ENCODE data around the gene LIFR. TPM values are rescaled to one million over a fixed set of nuclear protein-coding genes. Genes with fewer than 3 reads are reported as not detected.

LIFR gene
- total RNA-seq, 4 donors from 2014 or later = 61.8 to 105 (median 78.0) TPM

- no peak for ATAC-seq
- no peak for TF ChIP-seq EP300 (IDR thresholded peaks at IDR 0.05)
- TF ChIP-seq CTCF (IDR thresholded peaks at IDR 0.05) = no peak
- no peak for TF ChIP-seq POLR2AphosphoS5 (IDR thresholded peaks at IDR 0.05)
- TF ChIP-seq POLR2A (IDR thresholded peaks at IDR 0.05) = no peak
- WGBS, 2 donors (ENCODE audit: low coverage in 1 of 2) = 76 to 80% methylated on average over 5 to 7 of the region's 11 CpGs
- Histone ChIP-seq H3K4me3 (peak overlapping the region in 1 of 2 donors; percentile 21), H3K27me3 (no peaks in the 10 kb centered on the region), H3K36me3 (no peaks in the 10 kb centered on the region), H3K9me3 (no peaks in the 10 kb centered on the region), H3K4me1 (peaks cover 13 to 54% (median 45%) of the 10 kb centered on the region in 3 donors), H3K27ac (peak overlapping the region; percentile 62 to 89 (median 82))
These were observed 86.7 kb downstream of the LIFR start for GRCh38 chr5:38469707-38470267.

- Histone ChIP-seq H3K4me1 (peaks cover 13 to 60% (median 51%) of the 10 kb centered on the region in 3 donors), H3K27me3 (no peaks in the 10 kb centered on the region), H3K36me3 (no peaks in the 10 kb centered on the region), H3K4me3 (peak overlapping the region in 1 of 2 donors; percentile 21), H3K27ac (peak overlapping the region; percentile 62 to 89 (median 82)), H3K9me3 (no peaks in the 10 kb centered on the region)
- TF ChIP-seq POLR2A (IDR thresholded peaks at IDR 0.05) (no peak), POLR2AphosphoS5 (IDR thresholded peaks at IDR 0.05) (peak; percentile 96)
- peak; percentile 50 for ATAC-seq
- 28 to 30% methylated on average over 11 to 15 of the region's 18 CpGs for WGBS, 2 donors (ENCODE audit: low coverage in 1 of 2)
These were observed 87.3 kb downstream of the LIFR start for GRCh38 chr5:38468978-38469706.

- H3K4me1 ChIP-seq = peaks cover 16 to 69% (median 58%) of the 10 kb centered on the region in 3 donors
These were observed 88.2 kb downstream of the LIFR start for GRCh38 chr5:38468202-38468673.

GRCh38 chr5:38467353-38468040, 88.9 kb downstream of the LIFR start:
- H3K9me3 ChIP-seq = no peaks in the 10 kb centered on the region
- peak overlapping the region in 1 of 2 donors; percentile 27 for H3K4me3 ChIP-seq
- peaks cover 16 to 77% (median 58%) of the 10 kb centered on the region in 3 donors for H3K4me1 ChIP-seq
- no peaks in the 10 kb centered on the region for H3K27me3 ChIP-seq
- 30 to 44% methylated on average over 4 to 7 of the region's 22 CpGs for WGBS, 2 donors (ENCODE audit: low coverage in 1 of 2)
- ATAC-seq = peak; percentile 39
- no peak for TF ChIP-seq POLR2A (IDR thresholded peaks at IDR 0.05)
- TF ChIP-seq POLR2AphosphoS5 (IDR thresholded peaks at IDR 0.05) = peak; percentile 79
- no peak for TF ChIP-seq CTCF (IDR thresholded peaks at IDR 0.05)
- peak overlapping the region; percentile 62 to 89 (median 82) for H3K27ac ChIP-seq
- no peaks in the 10 kb centered on the region for H3K36me3 ChIP-seq

More at GRCh38 chr5:38468202-38468673, 88.2 kb downstream of the LIFR start:
- Histone ChIP-seq H3K9me3 (no peaks in the 10 kb centered on the region), H3K4me3 (no peak overlapping the region), H3K27me3 (no peaks in the 10 kb centered on the region), H3K27ac (peak overlapping the region; percentile 62 to 89 (median 82)), H3K36me3 (no peaks in the 10 kb centered on the region)
- ATAC-seq = peak; percentile 50
- WGBS, 2 donors (ENCODE audit: low coverage in 1 of 2) = 38 to 51% methylated on average over 4 to 8 of the region's 12 CpGs
- TF ChIP-seq CTCF (IDR thresholded peaks at IDR 0.05) (no peak), POLR2AphosphoS5 (IDR thresholded peaks at IDR 0.05) (peak; percentile 87)

- H3K27me3 ChIP-seq = no peaks in the 10 kb centered on the region
- H3K4me1 ChIP-seq = peaks cover 16 to 81% (median 58%) of the 10 kb centered on the region in 3 donors
- no peaks in the 10 kb centered on the region for H3K36me3 ChIP-seq
- no peaks in the 10 kb centered on the region for H3K9me3 ChIP-seq
- peak overlapping the region in 1 of 2 donors; percentile 27 for H3K4me3 ChIP-seq
- peak overlapping the region; percentile 62 to 89 (median 82) for H3K27ac ChIP-seq
- ATAC-seq = peak; percentile 48
- 48 to 69% methylated on average over 7 to 14 of the region's 24 CpGs for WGBS, 2 donors (ENCODE audit: low coverage in 1 of 2)
- no peak for TF ChIP-seq EP300 (IDR thresholded peaks at IDR 0.05)
- peak; percentile 73 for TF ChIP-seq POLR2AphosphoS5 (IDR thresholded peaks at IDR 0.05)
These were observed 89.8 kb downstream of the LIFR start for GRCh38 chr5:38466424-38467189.
